A673 (cell line): ENCODE results near the gene CCDC43.

Experiments used
- EZH2 ChIP-seq: fragments of 200-600 bp; sonication (generic); IDR thresholded peaks from 2 replicates; pipeline ENCODE4 v1.6.1; 2017; ENCODE audit warnings: borderline replicate concordance, low read depth, mild to moderate bottlenecking, mixed read lengths, antibody characterized with exemption, low read length; ENCODE audit not compliant: poor library complexity, severe bottlenecking
- TF ChIP-seq, protein P1 (sequence below): fragments of 300-800, 200-600 bp; sonication (generic); conservative IDR thresholded peaks from 2 replicates; pipeline ENCODE4 v1.5.1; 2017; ENCODE audit warnings: low read depth, mild to moderate bottlenecking, antibody characterized with exemption, low read length, moderate library complexity, mixed read lengths

DNA sequence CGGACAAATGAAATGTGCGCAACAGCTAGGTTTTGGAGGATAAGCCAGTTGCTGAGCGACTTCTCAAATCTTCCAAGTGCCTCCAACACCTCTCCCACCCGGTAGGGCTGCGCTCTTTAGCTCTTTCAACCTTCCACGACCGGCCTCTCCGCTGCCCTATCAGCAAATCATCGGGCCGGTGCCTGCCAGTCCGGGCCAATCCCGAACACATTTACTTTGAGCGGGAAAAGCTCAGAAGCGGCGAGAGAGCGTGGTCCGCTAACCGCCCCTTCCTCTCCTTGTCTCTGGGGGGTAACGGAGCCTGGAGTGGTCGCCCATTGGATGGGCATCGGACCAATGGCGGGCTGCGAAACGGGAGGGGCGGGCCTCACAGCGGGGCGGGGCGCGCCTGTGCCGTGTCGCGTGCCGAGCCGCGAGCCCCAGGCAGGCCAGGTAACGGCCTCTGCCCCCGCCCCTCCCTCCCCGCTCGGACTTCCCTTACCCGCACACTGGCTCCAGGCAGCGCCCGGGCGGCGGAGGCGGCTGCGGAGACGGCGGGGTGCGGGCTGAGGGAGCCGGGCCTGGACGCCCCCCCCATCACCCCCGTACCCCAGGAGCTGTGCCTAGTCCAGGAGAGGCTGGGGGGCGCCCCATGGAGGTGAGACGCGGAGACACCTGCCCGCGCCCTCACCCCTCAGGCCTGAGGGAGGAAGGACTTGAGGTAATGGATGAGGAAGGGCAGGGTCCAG is 33.4 kb downstream of the CCDC43 start, which contains the start of gene MEIOC:
- TF ChIP-seq, protein P1, sequence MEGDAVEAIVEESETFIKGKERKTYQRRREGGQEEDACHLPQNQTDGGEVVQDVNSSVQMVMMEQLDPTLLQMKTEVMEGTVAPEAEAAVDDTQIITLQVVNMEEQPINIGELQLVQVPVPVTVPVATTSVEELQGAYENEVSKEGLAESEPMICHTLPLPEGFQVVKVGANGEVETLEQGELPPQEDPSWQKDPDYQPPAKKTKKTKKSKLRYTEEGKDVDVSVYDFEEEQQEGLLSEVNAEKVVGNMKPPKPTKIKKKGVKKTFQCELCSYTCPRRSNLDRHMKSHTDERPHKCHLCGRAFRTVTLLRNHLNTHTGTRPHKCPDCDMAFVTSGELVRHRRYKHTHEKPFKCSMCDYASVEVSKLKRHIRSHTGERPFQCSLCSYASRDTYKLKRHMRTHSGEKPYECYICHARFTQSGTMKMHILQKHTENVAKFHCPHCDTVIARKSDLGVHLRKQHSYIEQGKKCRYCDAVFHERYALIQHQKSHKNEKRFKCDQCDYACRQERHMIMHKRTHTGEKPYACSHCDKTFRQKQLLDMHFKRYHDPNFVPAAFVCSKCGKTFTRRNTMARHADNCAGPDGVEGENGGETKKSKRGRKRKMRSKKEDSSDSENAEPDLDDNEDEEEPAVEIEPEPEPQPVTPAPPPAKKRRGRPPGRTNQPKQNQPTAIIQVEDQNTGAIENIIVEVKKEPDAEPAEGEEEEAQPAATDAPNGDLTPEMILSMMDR = no peak
- TF ChIP-seq EZH2 = no peak
